ENCODE results near the gene PRPH.
A peak's percentile ranks its signal among the peaks of the same experiment; 100 is the strongest.
"Not testable (repeated sequence)": the region's sequence is repeated elsewhere in the genome, so short reads cannot be mapped to it uniquely, and the experiment has no call there.

PRPH gene

GRCh38 chr12:49263400-49263763 lies 31.6 kb upstream of the PRPH start:
- H3K9ac ChIP-seq (ENCODE audit: low read depth, low read length) = no peak overlapping the region
- H3K4me3 ChIP-seq (ENCODE audit: low read length) = peak overlapping the region; percentile 99
- H3K9me3 ChIP-seq (replicated peaks; ENCODE audit: low read length) = no peaks in the 10 kb centered on the region
- peak overlapping the region; percentile 81 for H3K4me2 ChIP-seq (ENCODE audit: low read length)
- peaks cover 26% of the 10 kb centered on the region for H3K36me3 ChIP-seq (ENCODE audit: insufficient read depth, low read length)
- H3K4me1 ChIP-seq (ENCODE audit: control insufficient read depth, insufficient read depth, low read length) = peaks cover 56% of the 10 kb centered on the region
- H3K27me3 ChIP-seq (ENCODE audit: control insufficient read depth, insufficient read depth, low read length) = no peaks in the 10 kb centered on the region

DNA sequence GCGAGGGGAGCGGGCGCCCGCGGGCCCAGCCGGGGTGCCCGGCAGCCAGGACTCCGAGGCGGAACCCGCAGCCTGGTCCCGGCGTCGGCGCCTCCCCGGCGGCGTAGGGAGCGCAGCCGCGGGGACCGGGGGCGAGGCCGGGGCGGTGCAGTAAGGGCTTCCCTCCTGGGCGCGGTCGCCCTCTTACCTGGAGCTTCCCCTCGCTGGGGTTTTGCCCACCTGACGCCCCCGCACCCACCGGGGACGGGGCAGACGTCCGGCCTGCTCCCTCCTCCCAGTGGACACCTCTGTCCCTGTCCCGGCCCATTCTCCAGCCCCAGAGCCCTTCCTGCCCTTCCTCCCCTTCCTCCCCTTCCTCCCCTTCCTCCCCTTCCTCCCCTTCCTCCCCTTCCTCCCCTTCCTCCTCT lies 30.5 kb upstream of the PRPH start:
- Histone ChIP-seq H3K9me3 (replicated peaks; ENCODE audit: low read length) (no peaks in the 10 kb centered on the region), H3K4me1 (ENCODE audit: control insufficient read depth, insufficient read depth, low read length) (peaks cover 62% of the 10 kb centered on the region), H3K36me3 (ENCODE audit: insufficient read depth, low read length) (peaks cover 30% of the 10 kb centered on the region), H3K4me2 (ENCODE audit: low read length) (peak overlapping the region; percentile 81), H3K27me3 (ENCODE audit: control insufficient read depth, insufficient read depth, low read length) (no peaks in the 10 kb centered on the region), H3K9ac (ENCODE audit: low read depth, low read length) (peak overlapping the region; percentile 100), H3K4me3 (ENCODE audit: low read length) (peak overlapping the region; percentile 99)

GRCh38 chr12:49264873-49265792 lies 29.8 kb upstream of the PRPH start, which contains the start of gene TUBA1C:
Gene TUBA1C (plus strand): TSS chr12:49265082. CDS start chr12:49265182, 100 bp downstream.
- Histone ChIP-seq H3K4me3 (ENCODE audit: low read length) (peak within 1 kb of the TSS; percentile 99), H3K4me2 (ENCODE audit: low read length) (peak within 1 kb of the TSS; percentile 81), H3K27me3 (ENCODE audit: control insufficient read depth, insufficient read depth, low read length) (no peaks in the 10 kb centered on the region), H3K9ac (ENCODE audit: low read depth, low read length) (peak within 1 kb of the TSS; percentile 100), H3K9me3 (replicated peaks; ENCODE audit: low read length) (no peaks in the 10 kb centered on the region), H3K4me1 (ENCODE audit: control insufficient read depth, insufficient read depth, low read length) (peaks cover 61% of the 10 kb centered on the region), H3K36me3 (ENCODE audit: insufficient read depth, low read length) (peaks cover 36% of the 10 kb centered on the region)

- H3K9ac ChIP-seq (ENCODE audit: low read depth, low read length) = peak overlapping the region; percentile 9
- peak overlapping the region; percentile 99 for H3K4me3 ChIP-seq (ENCODE audit: low read length)
- peak overlapping the region; percentile 81 for H3K4me2 ChIP-seq (ENCODE audit: low read length)
- peaks cover 73% of the 10 kb centered on the region for H3K36me3 ChIP-seq (ENCODE audit: insufficient read depth, low read length)
- H3K4me1 ChIP-seq (ENCODE audit: control insufficient read depth, insufficient read depth, low read length) = peaks cover 31% of the 10 kb centered on the region
- not testable (repeated sequence) for H3K27me3 ChIP-seq (ENCODE audit: control insufficient read depth, insufficient read depth, low read length); H3K9me3 ChIP-seq (replicated peaks; ENCODE audit: low read length)
Observed at GRCh38 chr12:49269191-49269590, 25.8 kb upstream of the PRPH start.

DNA sequence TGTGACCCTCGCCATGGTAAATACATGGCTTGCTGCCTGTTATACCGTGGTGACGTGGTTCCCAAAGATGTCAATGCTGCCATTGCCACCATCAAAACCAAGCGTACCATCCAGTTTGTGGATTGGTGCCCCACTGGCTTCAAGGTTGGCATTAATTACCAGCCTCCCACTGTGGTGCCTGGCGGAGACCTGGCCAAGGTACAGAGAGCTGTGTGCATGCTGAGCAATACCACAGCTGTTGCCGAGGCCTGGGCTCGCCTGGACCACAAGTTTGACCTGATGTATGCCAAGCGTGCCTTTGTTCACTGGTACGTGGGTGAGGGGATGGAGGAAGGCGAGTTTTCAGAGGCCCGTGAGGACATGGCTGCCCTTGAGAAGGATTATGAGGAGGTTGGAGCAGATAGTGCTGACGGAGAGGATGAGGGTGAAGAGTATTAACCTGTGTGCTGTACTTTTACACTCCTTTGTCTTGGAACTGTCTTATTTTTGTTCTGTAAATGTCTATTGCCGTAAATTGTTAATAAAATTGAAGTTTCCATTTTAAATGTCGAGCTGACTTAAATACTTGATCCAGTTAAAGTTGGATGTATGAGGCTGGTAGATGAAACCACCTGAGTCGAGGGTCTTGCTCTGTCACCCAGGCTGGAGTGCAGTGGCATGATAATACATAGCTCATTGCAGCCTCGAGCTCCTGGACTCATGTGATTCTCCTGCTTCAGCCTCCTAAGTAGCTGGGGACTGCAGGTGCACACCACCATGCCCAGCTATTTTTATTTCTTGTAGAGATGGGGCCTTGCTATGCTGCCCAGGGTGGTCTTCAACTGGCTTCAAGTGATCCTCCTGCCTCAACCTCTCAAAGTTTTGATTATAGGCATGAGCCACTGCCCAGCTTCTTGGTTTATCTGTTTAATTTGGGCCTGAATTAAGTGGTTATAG lies 21.9 kb upstream of the PRPH start:
- H3K36me3 ChIP-seq (ENCODE audit: insufficient read depth, low read length) = peaks cover 56% of the 10 kb centered on the region
- H3K4me1 ChIP-seq (ENCODE audit: control insufficient read depth, insufficient read depth, low read length) = peaks cover 15% of the 10 kb centered on the region
- no peaks in the 10 kb centered on the region for H3K27me3 ChIP-seq (ENCODE audit: control insufficient read depth, insufficient read depth, low read length)
- H3K9ac ChIP-seq (ENCODE audit: low read depth, low read length) = no peak overlapping the region
- no peak overlapping the region for H3K4me2 ChIP-seq (ENCODE audit: low read length)
- no peak overlapping the region for H3K4me3 ChIP-seq (ENCODE audit: low read length)
- no peaks in the 10 kb centered on the region for H3K9me3 ChIP-seq (replicated peaks; ENCODE audit: low read length)

- Histone ChIP-seq H3K36me3 (ENCODE audit: insufficient read depth, low read length) (peaks cover 56% of the 10 kb centered on the region), H3K27me3 (ENCODE audit: control insufficient read depth, insufficient read depth, low read length) (no peaks in the 10 kb centered on the region), H3K4me1 (ENCODE audit: control insufficient read depth, insufficient read depth, low read length) (peaks cover 14% of the 10 kb centered on the region)
Observed at GRCh38 chr12:49273726-49274395, 21.1 kb upstream of the PRPH start.

DNA sequence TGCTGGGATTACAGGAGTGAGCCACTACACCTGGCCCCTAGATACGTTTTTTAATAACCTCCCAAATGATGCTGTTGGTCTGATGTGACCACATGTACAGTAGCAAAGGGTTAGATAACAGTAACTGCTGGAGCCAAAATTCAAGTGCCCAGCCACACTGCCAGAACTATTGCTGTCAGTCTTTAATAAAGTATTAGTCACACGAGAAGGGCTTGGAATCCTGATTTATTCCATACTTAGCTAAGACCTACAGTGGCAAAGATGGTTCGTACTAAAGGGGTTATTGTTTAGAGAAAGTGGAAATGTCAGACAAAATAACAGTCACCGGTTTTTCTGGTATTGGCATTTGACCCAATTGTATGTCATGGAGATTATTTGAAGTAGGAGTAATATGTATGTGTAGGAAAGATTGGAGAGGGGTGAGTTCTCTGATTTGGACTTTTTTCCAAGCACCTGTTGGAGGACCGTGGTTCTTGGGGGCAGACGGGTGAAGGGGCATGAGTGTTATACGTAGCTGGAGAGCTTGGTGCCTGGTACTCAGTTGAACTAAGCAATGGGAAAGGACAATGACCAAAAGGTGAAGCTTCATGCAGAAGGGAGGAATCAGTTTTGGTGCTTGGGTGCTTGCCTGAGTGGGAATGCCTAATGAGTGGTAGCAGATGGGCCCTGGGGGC lies 20.4 kb upstream of the PRPH start:
- peaks cover 7% of the 10 kb centered on the region for H3K4me1 ChIP-seq (ENCODE audit: control insufficient read depth, insufficient read depth, low read length)
- no peaks in the 10 kb centered on the region for H3K27me3 ChIP-seq (ENCODE audit: control insufficient read depth, insufficient read depth, low read length)
- H3K4me3 ChIP-seq (ENCODE audit: low read length) = no peak overlapping the region
- no peak overlapping the region for H3K9ac ChIP-seq (ENCODE audit: low read depth, low read length)
- H3K36me3 ChIP-seq (ENCODE audit: insufficient read depth, low read length) = peaks cover 51% of the 10 kb centered on the region
- H3K4me2 ChIP-seq (ENCODE audit: low read length) = no peak overlapping the region
- no peaks in the 10 kb centered on the region for H3K9me3 ChIP-seq (replicated peaks; ENCODE audit: low read length)

More at GRCh38 chr12:49273726-49274395, 21.1 kb upstream of the PRPH start:
- Histone ChIP-seq H3K9me3 (replicated peaks; ENCODE audit: low read length) (no peaks in the 10 kb centered on the region), H3K4me3 (ENCODE audit: low read length) (no peak overlapping the region), H3K9ac (ENCODE audit: low read depth, low read length) (no peak overlapping the region), H3K4me2 (ENCODE audit: low read length) (no peak overlapping the region)

GRCh38 chr12:49276304-49277290 lies 18.4 kb upstream of the PRPH start:
- no peak overlapping the region for H3K4me3 ChIP-seq (ENCODE audit: low read length)
- H3K4me2 ChIP-seq (ENCODE audit: low read length) = no peak overlapping the region
- H3K36me3 ChIP-seq (ENCODE audit: insufficient read depth, low read length) = peaks cover 31% of the 10 kb centered on the region
- no peak overlapping the region for H3K9ac ChIP-seq (ENCODE audit: low read depth, low read length)
- H3K4me1 ChIP-seq (ENCODE audit: control insufficient read depth, insufficient read depth, low read length) = no peaks in the 10 kb centered on the region
- no peaks in the 10 kb centered on the region for H3K9me3 ChIP-seq (replicated peaks; ENCODE audit: low read length)
- H3K27me3 ChIP-seq (ENCODE audit: control insufficient read depth, insufficient read depth, low read length) = no peaks in the 10 kb centered on the region

- Histone ChIP-seq H3K9me3 (replicated peaks; ENCODE audit: low read length) (no peaks in the 10 kb centered on the region), H3K9ac (ENCODE audit: low read depth, low read length) (no peak overlapping the region), H3K4me3 (ENCODE audit: low read length) (no peak overlapping the region), H3K36me3 (ENCODE audit: insufficient read depth, low read length) (peaks cover 25% of the 10 kb centered on the region), H3K4me2 (ENCODE audit: low read length) (no peak overlapping the region), H3K27me3 (ENCODE audit: control insufficient read depth, insufficient read depth, low read length) (no peaks in the 10 kb centered on the region), H3K4me1 (ENCODE audit: control insufficient read depth, insufficient read depth, low read length) (peaks cover 4% of the 10 kb centered on the region)
Observed at GRCh38 chr12:49277466-49277865, 17.5 kb upstream of the PRPH start.

GRCh38 chr12:49279706-49280159 lies 15.2 kb upstream of the PRPH start:
- Histone ChIP-seq H3K36me3 (ENCODE audit: insufficient read depth, low read length) (peaks cover 3% of the 10 kb centered on the region), H3K4me3 (ENCODE audit: low read length) (no peak overlapping the region), H3K9me3 (replicated peaks; ENCODE audit: low read length) (no peaks in the 10 kb centered on the region), H3K27me3 (ENCODE audit: control insufficient read depth, insufficient read depth, low read length) (no peaks in the 10 kb centered on the region), H3K4me2 (ENCODE audit: low read length) (no peak overlapping the region), H3K9ac (ENCODE audit: low read depth, low read length) (no peak overlapping the region), H3K4me1 (ENCODE audit: control insufficient read depth, insufficient read depth, low read length) (peaks cover 14% of the 10 kb centered on the region)
